HCT116 (cell line): Measurements from ENCODE around the gene MPPED1. TPM values are rescaled to one million over a fixed set of nuclear protein-coding genes. Genes with fewer than 3 reads are reported as not detected.

Experiments
- ATAC-seq: fragments of 200-7000 bp; cut with Tn5 transposase; 2 replicates; pipeline ENCODE4 v1.9.1; 2020; ENCODE audit warnings: mild to moderate bottlenecking, moderate library complexity
- BruUV-seq: library from RNA; stranded (reverse); fragments of 400-500 nt; replicated peaks from 2 replicates; lab custom pipeline; 2021; lab: Mats Ljungman, UMichigan
- CTCF ChIA-PET: fragments of 300-600 bp; sonication (Branson Sonifier 250); formaldehyde crosslinking; loops from one replicate; lab custom pipeline; 2021; ENCODE audit warnings: antibody characterized with exemption; lab: Charles Lee
- POLR2A ChIA-PET: fragments of 300-600, 350-600 bp; sonication (Branson Sonifier 250); formaldehyde crosslinking; loops from one replicate; lab custom pipeline; 2021; ENCODE audit warnings: antibody characterized with exemption; lab: Charles Lee
- RAD21 ChIA-PET, 2 experiments: fragments of 300-600 bp; sonication (Branson Sonifier 250); formaldehyde crosslinking; loops; one replicate each; lab custom pipeline; 2023; ENCODE audit warnings: low total read pairs in 2 of 2; ENCODE audit not compliant: uncharacterized antibody in 2 of 2, unreplicated experiment in 2 of 2, low non-redundant PET in 1 of 2; lab: Charles Lee
- DNase-seq: peaks from one replicate; pipeline ENCODE4 v3.0.0-alpha.2; 2010; ENCODE audit warnings: low read depth, low spot score
- H2AFZ ChIP-seq: fragments of 200-600 bp; shearing (Covaris generic), sonication (generic); 2 replicates; pipeline ENCODE4 v1.6.1; 2017; ENCODE audit warnings: low read depth, mixed run types, mixed read lengths, antibody characterized with exemption, low read length; ENCODE audit not compliant: poor library complexity, severe bottlenecking
- H3K27ac ChIP-seq: 2 replicates; pipeline ENCODE4 v1.5.1; 2012; ENCODE audit warnings: low read depth, low read length
- H3K27me3 ChIP-seq: fragments of 200-600 bp; sonication (generic); 2 replicates; pipeline ENCODE4 v1.6.1; 2016; ENCODE audit warnings: mixed run types, low read length, mixed read lengths; ENCODE audit not compliant: insufficient read depth
- H3K36me3 ChIP-seq, 2 experiments: fragments of 200-500 bp in 1 of 2; fragments of 200-600 bp in 1 of 2; sonication (Bioruptor generic) in 1 of 2; sonication (generic) in 1 of 2; 2 replicates each; pipeline versions ENCODE4 v1.5.1 to v1.6.1; 2014 to 2016; ENCODE audit warnings: low read length in 2 of 2, inconsistent platforms in 1 of 2, mixed read lengths in 1 of 2, mixed run types in 1 of 2; ENCODE audit not compliant: insufficient read depth in 2 of 2, control insufficient read depth in 1 of 2
- H3K4me1 ChIP-seq, 2 experiments: fragments of 200-600 bp in 1 of 2; sonication (generic) in 1 of 2; 2 replicates each; pipeline versions ENCODE4 v1.5.1 to v1.6.1; 2012 to 2017; ENCODE audit warnings: low read length in 2 of 2, inconsistent platforms in 1 of 2, mild to moderate bottlenecking in 1 of 2, mixed read lengths in 1 of 2, mixed run types in 1 of 2, moderate library complexity in 1 of 2; ENCODE audit not compliant: insufficient read depth in 2 of 2, control insufficient read depth in 1 of 2
- H3K4me2 ChIP-seq: fragments of 200-600 bp; sonication (generic); 2 replicates; pipeline ENCODE4 v1.6.1; 2017; ENCODE audit warnings: mixed run types, low read length, mixed read lengths
- H3K4me3 ChIP-seq, 2 experiments: fragments of 200-600 bp in 1 of 2; sonication (generic) in 1 of 2; replicated peaks in 1 of 2; 2 replicates each; pipeline ENCODE4 v1.5.1; 2011 to 2016; ENCODE audit warnings: low read length in 2 of 2, control low read depth in 1 of 2, low read depth in 1 of 2, mild to moderate bottlenecking in 1 of 2, mixed read lengths in 1 of 2, mixed run types in 1 of 2
- H3K79me2 ChIP-seq: fragments of 200-600 bp; sonication (generic); 2 replicates; pipeline ENCODE4 v1.6.1; 2017; ENCODE audit warnings: mild to moderate bottlenecking, mixed run types, low read length, moderate library complexity, mixed read lengths; ENCODE audit not compliant: insufficient read depth
- H3K9ac ChIP-seq: fragments of 200-600 bp; sonication (generic); 2 replicates; pipeline ENCODE4 v1.6.1; 2016; ENCODE audit warnings: low read length, mixed read lengths
- H3K9me2 ChIP-seq: fragments of 200-600 bp; sonication (generic), shearing (Covaris generic); 2 replicates; pipeline ENCODE4 v1.6.1; 2017; ENCODE audit warnings: mixed run types, mild to moderate bottlenecking, moderate library complexity; ENCODE audit not compliant: insufficient read depth
- H3K9me3 ChIP-seq, 2 experiments: fragments of 200-500 bp in 1 of 2; fragments of 200-600 bp in 1 of 2; sonication (Bioruptor generic) in 1 of 2; sonication (generic) in 1 of 2; 2 replicates each; pipeline ENCODE4 v1.6.1; 2014 to 2017; ENCODE audit warnings: low read length in 2 of 2, mixed read lengths in 2 of 2, inconsistent platforms in 1 of 2, low read depth in 1 of 2, mild to moderate bottlenecking in 1 of 2, mixed run types in 1 of 2, moderate library complexity in 1 of 2; ENCODE audit not compliant: control insufficient read depth in 1 of 2, insufficient read depth in 1 of 2
- H4K20me1 ChIP-seq: fragments of 200-600 bp; sonication (generic), shearing (Covaris generic); 2 replicates; pipeline ENCODE4 v1.6.1; 2017; ENCODE audit warnings: mixed run types, mild to moderate bottlenecking, moderate library complexity; ENCODE audit not compliant: insufficient read depth
- ATF3 ChIP-seq: IDR thresholded peaks from 2 replicates; pipeline ENCODE4 v1.6.1; 2012
- CBX3 ChIP-seq: IDR thresholded peaks from 2 replicates; pipeline ENCODE4 v1.6.1; 2012; ENCODE audit warnings: low read depth
- CTCF ChIP-seq, 3 experiments: fragments of 200-600 bp in 1 of 3; sonication (generic) in 1 of 3; IDR thresholded peaks in 2 of 3; conservative IDR thresholded peaks in 1 of 3; 2 replicates each; pipeline ENCODE4 v1.5.1; 2012 to 2017; ENCODE audit warnings: low read depth in 2 of 3, low read length in 2 of 3, antibody characterized with exemption in 1 of 3, borderline replicate concordance in 1 of 3, control low read depth in 1 of 3, mild to moderate bottlenecking in 1 of 3, mixed read lengths in 1 of 3, mixed run types in 1 of 3, moderate library complexity in 1 of 3; ENCODE audit not compliant: insufficient read depth in 1 of 3
- ELF1 ChIP-seq: IDR thresholded peaks from 2 replicates; pipeline ENCODE4 v1.6.1; 2012; ENCODE audit warnings: low read depth, borderline replicate concordance
- EZH2 ChIP-seq: fragments of 200-600 bp; sonication (generic); IDR thresholded peaks from 2 replicates; pipeline ENCODE4 v1.6.1; 2017; ENCODE audit warnings: antibody characterized with exemption, mixed run types
- EZH2phosphoT487 ChIP-seq: fragments of 200-600 bp; IDR thresholded peaks from 2 replicates; pipeline ENCODE4 v1.6.1; 2018; ENCODE audit warnings: antibody characterized with exemption, borderline replicate concordance
- FOSL1 ChIP-seq: IDR thresholded peaks from 2 replicates; pipeline ENCODE4 v1.6.1; 2012; ENCODE audit warnings: low read depth
- JUND ChIP-seq: IDR thresholded peaks from 2 replicates; pipeline ENCODE4 v1.6.1; 2012
- POLR2A ChIP-seq: IDR thresholded peaks from 2 replicates; pipeline ENCODE4 v1.7.0; 2011; ENCODE audit warnings: borderline replicate concordance; ENCODE audit not compliant: insufficient read depth, insufficient read length; ENCODE audit errors: extremely low read depth
- RAD21 ChIP-seq: IDR thresholded peaks from 2 replicates; pipeline ENCODE4 v1.6.1; 2012; ENCODE audit warnings: low read depth, mild to moderate bottlenecking
- REST ChIP-seq: IDR thresholded peaks from 2 replicates; pipeline ENCODE4 v1.6.1; 2012; ENCODE audit warnings: low read depth
- SIN3A ChIP-seq: IDR thresholded peaks from 2 replicates; pipeline ENCODE4 v1.6.1; 2012; ENCODE audit warnings: low read depth
- SP1 ChIP-seq: IDR thresholded peaks from 2 replicates; pipeline ENCODE4 v1.6.1; 2012; ENCODE audit warnings: low read depth
- SRF ChIP-seq: IDR thresholded peaks from 2 replicates; pipeline ENCODE4 v1.6.1; 2012; ENCODE audit warnings: low read depth
- TCF7L2 ChIP-seq: IDR thresholded peaks from 2 replicates; pipeline ENCODE4 v1.7.0; 2011; ENCODE audit warnings: borderline replicate concordance, inconsistent platforms; ENCODE audit not compliant: insufficient read depth, insufficient read length; ENCODE audit errors: extremely low read depth
- YY1 ChIP-seq: IDR thresholded peaks from 2 replicates; pipeline ENCODE4 v1.6.1; 2011; ENCODE audit warnings: low read length, low read depth, moderate library complexity, mild to moderate bottlenecking; ENCODE audit not compliant: insufficient replicate concordance; ENCODE audit errors: extremely low read depth
- ZBTB33 ChIP-seq: IDR thresholded peaks from 2 replicates; pipeline ENCODE4 v1.6.1; 2011; ENCODE audit warnings: mild to moderate bottlenecking, low read length, moderate library complexity; ENCODE audit not compliant: insufficient replicate concordance; ENCODE audit errors: extremely low read depth
- ZFX ChIP-seq: fragments of 450-650 bp; IDR thresholded peaks from 2 replicates; pipeline ENCODE4 v1.6.1; 2017
- ZNF274 ChIP-seq: fragments of 200-500 bp; sonication (Bioruptor generic); IDR thresholded peaks from 2 replicates; pipeline ENCODE4 v1.6.1; 2014; ENCODE audit warnings: mild to moderate bottlenecking, low read depth, low read length, inconsistent platforms
- intact Hi-C: fragments of 100-400 bp; cut with micrococcal nuclease; formaldehyde crosslinking; loops from 2 replicates; pipeline ENCODE4 v1.10.0; 2022
- total RNA-seq: library from RNA; stranded (reverse); gene quantifications from one replicate; pipeline ENCODE4 v1.2.1, GENCODE V29; 2021; ENCODE audit not compliant: unreplicated experiment
- TF ChIP-seq, protein P1 (sequence below): IDR thresholded peaks from 2 replicates; pipeline ENCODE4 v1.6.1; 2012

The MPPED1 gene
- total RNA-seq, 1 experiment from 2014 or later, result not detected

- peaks cover 15% of the 10 kb centered on the region; the same call in 1 of the 2 replicates for H3K27me3 ChIP-seq
- no peak overlapping the region for H3K9ac ChIP-seq
- no peaks in the 10 kb centered on the region for H3K9me2 ChIP-seq
- no peaks in the 10 kb centered on the region for H3K79me2 ChIP-seq
- no peaks in the 10 kb centered on the region for H3K36me3 ChIP-seq
- H3K27ac ChIP-seq, result no peak overlapping the region
- intact Hi-C loops, result no loop called here
- BruUV-seq, result no TSS peak
- no peak for DNase-seq
- RAD21 ChIA-PET, result no interaction called here
- CTCF ChIA-PET, result no interaction called here
- H3K4me3 ChIP-seq, result no peak overlapping the region
- no peak overlapping the region for H3K4me2 ChIP-seq
- H3K4me1 ChIP-seq, result no peaks in the 10 kb centered on the region
- H3K9me3 ChIP-seq, result no peaks in the 10 kb centered on the region
- ATAC-seq, result no peak
- TF ChIP-seq CBX3 (no peak), ZNF274 (no peak), JUND (no peak), REST (no peak), EZH2phosphoT487 (no peak), ZFX (no peak), TCF7L2 (no peak), POLR2A (no peak), ZBTB33 (no peak), FOSL1 (no peak), SP1 (no peak), SIN3A (no peak), YY1 (no peak), CTCF (IDR thresholded peaks at IDR 0.05 in 2 of 3, conservative IDR thresholded peaks at IDR 0.05 in 1 of 3; ENCODE audit: borderline replicate concordance in 1 of 3, insufficient read depth in 1 of 3, low read depth in 2 of 3, low read length in 2 of 3) (no peak), ELF1 (no peak), EZH2 (no peak), RAD21 (no peak), SRF (no peak), ATF3 (no peak)
- TF ChIP-seq, protein P1, sequence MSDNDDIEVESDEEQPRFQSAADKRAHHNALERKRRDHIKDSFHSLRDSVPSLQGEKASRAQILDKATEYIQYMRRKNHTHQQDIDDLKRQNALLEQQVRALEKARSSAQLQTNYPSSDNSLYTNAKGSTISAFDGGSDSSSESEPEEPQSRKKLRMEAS, result no peak
- H4K20me1 ChIP-seq, result no peaks in the 10 kb centered on the region
- no peak overlapping the region for H2AFZ ChIP-seq
- POLR2A ChIA-PET, result no interaction called here
Observed at GRCh38 chr22:43440104-43440387, 28.2 kb downstream of the MPPED1 start.
